Measurements from ENCODE around the gene MEAK7. TPM values are rescaled to one million over a fixed set of nuclear protein-coding genes. Genes with fewer than 3 reads are reported as not detected.

Gene MEAK7
- total RNA-seq, 4 donors from 2014 or later, result 2.6 to 7.1 (median 5.0) TPM

GRCh38 chr16:84548971-84549844, 44.7 kb upstream of the MEAK7 start:
- peak in 1 of 2 donors; percentile 30 for ATAC-seq
- no peak overlapping the region for H3K4me3 ChIP-seq
- no peak for DNase-seq

DNA sequence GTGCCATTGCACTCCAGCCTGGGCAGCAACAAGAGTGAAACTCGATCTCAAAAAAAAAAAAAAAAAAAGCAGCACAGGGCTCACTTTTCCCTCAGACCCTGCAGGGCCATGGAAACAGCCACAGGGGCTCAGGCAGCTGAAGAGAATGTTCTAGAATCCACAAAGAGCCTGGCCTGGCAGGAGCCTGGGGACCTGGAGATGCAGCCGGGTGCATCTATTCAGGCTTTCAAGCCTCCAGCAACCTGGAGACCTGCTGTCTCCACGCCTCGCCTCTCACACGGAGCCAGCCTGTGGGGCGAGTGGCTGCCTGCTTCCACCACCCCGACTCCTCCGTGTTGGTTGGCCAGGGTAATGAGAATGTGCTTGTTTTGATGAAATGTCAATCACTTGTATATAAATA, 44.0 kb upstream of the MEAK7 start:
- TF ChIP-seq POLR2A (IDR thresholded peaks at IDR 0.05) (no peak), CTCF (IDR thresholded peaks at IDR 0.05 in 4 of 5, conservative IDR thresholded peaks at IDR 0.05 in 1 of 5) (no peak)
- Histone ChIP-seq H3K27ac (peak overlapping the region in 1 of 4 donors; percentile 40), H3K4me3 (no peak overlapping the region), H3K27me3 (peaks cover 0 to 6% (median 0%) of the 10 kb centered on the region in 3 donors), H3K9me3 (no peaks in the 10 kb centered on the region), H3K4me1 (peaks cover 7 to 8% of the 10 kb centered on the region in 2 donors), H3K36me3 (no peaks in the 10 kb centered on the region)
- ATAC-seq, result no peak
- DNase-seq, result no peak
- intact Hi-C loops (cut with DNase I; ENCODE audit: low total_unique reads) (no loop called here), in situ Hi-C loops (cut with MboI; ENCODE audit: low sequenced_read_pairs in 4 of 4) (no loop called here)

More at GRCh38 chr16:84548971-84549844, 44.7 kb upstream of the MEAK7 start:
- Histone ChIP-seq H3K4me1 (peaks cover 7 to 8% of the 10 kb centered on the region in 2 donors), H3K36me3 (no peaks in the 10 kb centered on the region), H3K27ac (peak overlapping the region; percentile 29 to 52 (median 44)), H3K27me3 (peaks cover 0 to 6% (median 0%) of the 10 kb centered on the region in 3 donors), H3K9me3 (no peaks in the 10 kb centered on the region)
- in situ Hi-C loops (cut with MboI; ENCODE audit: low sequenced_read_pairs in 4 of 4) (no loop called here), intact Hi-C loops (cut with DNase I; ENCODE audit: low total_unique reads) (no loop called here)
- no peak for TF ChIP-seq CTCF (IDR thresholded peaks at IDR 0.05 in 4 of 5, conservative IDR thresholded peaks at IDR 0.05 in 1 of 5)

DNA sequence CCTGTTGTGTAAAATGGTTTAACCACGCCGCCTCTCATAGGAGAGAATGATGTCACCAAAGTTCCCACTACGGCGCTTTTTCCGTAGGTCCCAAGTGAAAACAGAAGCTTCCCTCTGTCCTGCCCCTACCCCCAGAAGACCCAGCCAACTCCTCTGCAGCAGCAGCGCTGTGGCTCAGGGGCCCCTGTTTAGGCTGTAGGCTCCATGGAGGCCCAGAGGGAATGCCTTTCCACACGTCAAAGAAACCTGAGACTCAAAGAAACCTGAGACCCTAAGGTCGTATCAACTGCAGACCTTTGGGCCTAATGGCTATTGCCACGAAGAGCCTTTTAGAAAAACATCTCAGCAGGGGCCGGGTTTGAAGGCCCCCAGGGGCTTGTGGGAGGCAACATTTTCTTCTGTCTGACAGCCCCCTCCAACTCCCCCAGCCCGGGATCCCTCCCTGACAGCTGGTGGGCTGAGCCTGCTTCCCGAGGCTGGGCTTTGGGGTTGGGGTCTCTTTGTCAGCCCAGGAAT, 43.1 kb upstream of the MEAK7 start:
- H3K9me3 ChIP-seq, result no peaks in the 10 kb centered on the region
- DNase-seq (no peak), ATAC-seq (no peak)
- in situ Hi-C loops (cut with MboI; ENCODE audit: low sequenced_read_pairs in 4 of 4), result no loop called here
- no peak overlapping the region for H3K27ac ChIP-seq
- H3K4me1 ChIP-seq, result peaks cover 7 to 8% of the 10 kb centered on the region in 2 donors
- TF ChIP-seq POLR2A (IDR thresholded peaks at IDR 0.05) (no peak), CTCF (IDR thresholded peaks at IDR 0.05 in 4 of 5, conservative IDR thresholded peaks at IDR 0.05 in 1 of 5) (no peak)
- intact Hi-C loops (cut with DNase I; ENCODE audit: low total_unique reads), result no loop called here
- peaks cover 0 to 6% (median 0%) of the 10 kb centered on the region in 3 donors for H3K27me3 ChIP-seq
- H3K36me3 ChIP-seq, result no peaks in the 10 kb centered on the region
- no peak overlapping the region for H3K4me3 ChIP-seq

GRCh38 chr16:84546669-84547545, 42.4 kb upstream of the MEAK7 start:
- TF ChIP-seq POLR2A (IDR thresholded peaks at IDR 0.05) (no peak), CTCF (IDR thresholded peaks at IDR 0.05 in 4 of 5, conservative IDR thresholded peaks at IDR 0.05 in 1 of 5) (no peak)
- Histone ChIP-seq H3K9me3 (no peaks in the 10 kb centered on the region), H3K4me1 (peaks cover 7 to 8% of the 10 kb centered on the region in 2 donors), H3K36me3 (no peaks in the 10 kb centered on the region), H3K4me3 (no peak overlapping the region), H3K27ac (no peak overlapping the region), H3K27me3 (peaks cover 0 to 6% (median 0%) of the 10 kb centered on the region in 3 donors)
- in situ Hi-C loops (cut with MboI; ENCODE audit: low sequenced_read_pairs in 4 of 4), result no loop called here
- no peak for ATAC-seq
- no peak for DNase-seq
- intact Hi-C loops (cut with DNase I; ENCODE audit: low total_unique reads), result no loop called here

Measured in gastrocnemius medialis (tissue), 4 donors.